ENCODE data around the gene KREMEN2. TPM values are rescaled to one million over a fixed set of nuclear protein-coding genes. Genes with fewer than 3 reads are reported as not detected.
A peak's percentile ranks its signal among the peaks of the same experiment; 100 is the strongest.

Gene KREMEN2
- total and polyA plus RNA-seq, 9 of the 15 experiments (the other 6 are each of a cell fraction or from before 2014, with no cell fraction given), result 0.04 to 7.7 (median 1.5) TPM; not detected in 1

DNA sequence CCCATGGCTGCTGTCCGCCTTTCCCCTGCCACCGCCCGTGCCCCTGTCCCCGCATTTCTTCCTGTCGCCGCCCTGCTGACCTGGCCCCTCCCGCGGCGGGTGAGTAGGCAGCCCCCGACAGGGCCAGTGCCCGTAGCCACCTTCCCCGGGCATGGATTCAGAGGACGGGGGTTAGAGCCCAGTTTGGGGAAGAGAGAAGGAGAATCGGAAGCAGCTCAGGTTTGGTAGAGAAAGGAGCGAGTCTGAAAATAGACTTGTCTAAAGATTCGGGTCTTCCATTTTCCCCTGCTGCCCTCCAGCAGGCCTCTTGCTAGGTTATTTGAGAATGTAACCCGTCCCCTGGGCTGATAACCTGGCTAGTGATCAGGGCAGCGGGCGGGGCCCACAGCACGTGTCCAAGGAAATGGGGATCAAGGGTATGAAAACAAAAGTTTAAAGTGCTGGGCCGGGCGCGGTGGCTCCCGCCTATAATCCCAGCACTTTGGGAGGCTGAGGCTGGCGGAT, 40.8 kb downstream of the KREMEN2 start (continued):
- TF ChIP-seq SUPT5H (IDR thresholded peaks at IDR 0.05) (peak; percentile 53), KLF10 (CRISPR knock-in tag; IDR thresholded peaks at IDR 0.05) (no peak), PHF20 (IDR thresholded peaks at IDR 0.05; ENCODE audit: partially characterized antibody) (no peak), CREM (IDR thresholded peaks at IDR 0.05; ENCODE audit: low read depth) (no peak), NR2C2 (CRISPR knock-in tag; IDR thresholded peaks at IDR 0.05) (no peak), NR2C2 (tag; IDR thresholded peaks at IDR 0.05) (no peak), FOXJ3 (CRISPR knock-in tag; IDR thresholded peaks at IDR 0.05) (no peak), CHD2 (IDR thresholded peaks at IDR 0.05; ENCODE audit: low read depth, low read length) (no peak), JUN (IDR thresholded peaks at IDR 0.05; ENCODE audit: borderline replicate concordance, low read depth, low read length) (no peak), JUN (CRISPR knock-in tag; IDR thresholded peaks at IDR 0.05; ENCODE audit: borderline replicate concordance) (no peak), CBX5 (IDR thresholded peaks at IDR 0.05; ENCODE audit: borderline replicate concordance, low read depth) (no peak)
- TF ChIP-seq, protein P1, sequence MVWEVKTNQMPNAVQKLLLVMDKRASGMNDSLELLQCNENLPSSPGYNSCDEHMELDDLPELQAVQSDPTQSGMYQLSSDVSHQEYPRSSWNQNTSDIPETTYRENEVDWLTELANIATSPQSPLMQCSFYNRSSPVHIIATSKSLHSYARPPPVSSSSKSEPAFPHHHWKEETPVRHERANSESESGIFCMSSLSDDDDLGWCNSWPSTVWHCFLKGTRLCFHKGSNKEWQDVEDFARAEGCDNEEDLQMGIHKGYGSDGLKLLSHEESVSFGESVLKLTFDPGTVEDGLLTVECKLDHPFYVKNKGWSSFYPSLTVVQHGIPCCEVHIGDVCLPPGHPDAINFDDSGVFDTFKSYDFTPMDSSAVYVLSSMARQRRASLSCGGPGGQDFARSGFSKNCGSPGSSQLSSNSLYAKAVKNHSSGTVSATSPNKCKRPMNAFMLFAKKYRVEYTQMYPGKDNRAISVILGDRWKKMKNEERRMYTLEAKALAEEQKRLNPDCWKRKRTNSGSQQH (CRISPR knock-in tag; IDR thresholded peaks at IDR 0.05), result no peak
- TF ChIP-seq, protein P2, sequence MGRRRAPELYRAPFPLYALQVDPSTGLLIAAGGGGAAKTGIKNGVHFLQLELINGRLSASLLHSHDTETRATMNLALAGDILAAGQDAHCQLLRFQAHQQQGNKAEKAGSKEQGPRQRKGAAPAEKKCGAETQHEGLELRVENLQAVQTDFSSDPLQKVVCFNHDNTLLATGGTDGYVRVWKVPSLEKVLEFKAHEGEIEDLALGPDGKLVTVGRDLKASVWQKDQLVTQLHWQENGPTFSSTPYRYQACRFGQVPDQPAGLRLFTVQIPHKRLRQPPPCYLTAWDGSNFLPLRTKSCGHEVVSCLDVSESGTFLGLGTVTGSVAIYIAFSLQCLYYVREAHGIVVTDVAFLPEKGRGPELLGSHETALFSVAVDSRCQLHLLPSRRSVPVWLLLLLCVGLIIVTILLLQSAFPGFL (CRISPR knock-in tag; IDR thresholded peaks at IDR 0.05), result no peak
- TF ChIP-seq, protein P3, sequence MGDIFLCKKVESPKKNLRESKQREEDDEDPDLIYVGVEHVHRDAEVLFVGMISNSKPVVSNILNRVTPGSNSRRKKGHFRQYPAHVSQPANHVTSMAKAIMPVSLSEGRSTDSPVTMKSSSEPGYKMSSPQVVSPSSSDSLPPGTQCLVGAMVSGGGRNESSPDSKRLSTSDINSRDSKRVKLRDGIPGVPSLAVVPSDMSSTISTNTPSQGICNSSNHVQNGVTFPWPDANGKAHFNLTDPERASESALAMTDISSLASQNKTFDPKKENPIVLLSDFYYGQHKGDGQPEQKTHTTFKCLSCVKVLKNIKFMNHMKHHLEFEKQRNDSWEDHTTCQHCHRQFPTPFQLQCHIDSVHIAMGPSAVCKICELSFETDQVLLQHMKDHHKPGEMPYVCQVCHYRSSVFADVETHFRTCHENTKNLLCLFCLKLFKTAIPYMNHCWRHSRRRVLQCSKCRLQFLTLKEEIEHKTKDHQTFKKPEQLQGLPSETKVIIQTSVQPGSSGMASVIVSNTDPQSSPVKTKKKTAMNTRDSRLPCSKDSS (IDR thresholded peaks at IDR 0.05; ENCODE audit: low read depth, partially characterized antibody), result no peak
- TF ChIP-seq, protein P4, sequence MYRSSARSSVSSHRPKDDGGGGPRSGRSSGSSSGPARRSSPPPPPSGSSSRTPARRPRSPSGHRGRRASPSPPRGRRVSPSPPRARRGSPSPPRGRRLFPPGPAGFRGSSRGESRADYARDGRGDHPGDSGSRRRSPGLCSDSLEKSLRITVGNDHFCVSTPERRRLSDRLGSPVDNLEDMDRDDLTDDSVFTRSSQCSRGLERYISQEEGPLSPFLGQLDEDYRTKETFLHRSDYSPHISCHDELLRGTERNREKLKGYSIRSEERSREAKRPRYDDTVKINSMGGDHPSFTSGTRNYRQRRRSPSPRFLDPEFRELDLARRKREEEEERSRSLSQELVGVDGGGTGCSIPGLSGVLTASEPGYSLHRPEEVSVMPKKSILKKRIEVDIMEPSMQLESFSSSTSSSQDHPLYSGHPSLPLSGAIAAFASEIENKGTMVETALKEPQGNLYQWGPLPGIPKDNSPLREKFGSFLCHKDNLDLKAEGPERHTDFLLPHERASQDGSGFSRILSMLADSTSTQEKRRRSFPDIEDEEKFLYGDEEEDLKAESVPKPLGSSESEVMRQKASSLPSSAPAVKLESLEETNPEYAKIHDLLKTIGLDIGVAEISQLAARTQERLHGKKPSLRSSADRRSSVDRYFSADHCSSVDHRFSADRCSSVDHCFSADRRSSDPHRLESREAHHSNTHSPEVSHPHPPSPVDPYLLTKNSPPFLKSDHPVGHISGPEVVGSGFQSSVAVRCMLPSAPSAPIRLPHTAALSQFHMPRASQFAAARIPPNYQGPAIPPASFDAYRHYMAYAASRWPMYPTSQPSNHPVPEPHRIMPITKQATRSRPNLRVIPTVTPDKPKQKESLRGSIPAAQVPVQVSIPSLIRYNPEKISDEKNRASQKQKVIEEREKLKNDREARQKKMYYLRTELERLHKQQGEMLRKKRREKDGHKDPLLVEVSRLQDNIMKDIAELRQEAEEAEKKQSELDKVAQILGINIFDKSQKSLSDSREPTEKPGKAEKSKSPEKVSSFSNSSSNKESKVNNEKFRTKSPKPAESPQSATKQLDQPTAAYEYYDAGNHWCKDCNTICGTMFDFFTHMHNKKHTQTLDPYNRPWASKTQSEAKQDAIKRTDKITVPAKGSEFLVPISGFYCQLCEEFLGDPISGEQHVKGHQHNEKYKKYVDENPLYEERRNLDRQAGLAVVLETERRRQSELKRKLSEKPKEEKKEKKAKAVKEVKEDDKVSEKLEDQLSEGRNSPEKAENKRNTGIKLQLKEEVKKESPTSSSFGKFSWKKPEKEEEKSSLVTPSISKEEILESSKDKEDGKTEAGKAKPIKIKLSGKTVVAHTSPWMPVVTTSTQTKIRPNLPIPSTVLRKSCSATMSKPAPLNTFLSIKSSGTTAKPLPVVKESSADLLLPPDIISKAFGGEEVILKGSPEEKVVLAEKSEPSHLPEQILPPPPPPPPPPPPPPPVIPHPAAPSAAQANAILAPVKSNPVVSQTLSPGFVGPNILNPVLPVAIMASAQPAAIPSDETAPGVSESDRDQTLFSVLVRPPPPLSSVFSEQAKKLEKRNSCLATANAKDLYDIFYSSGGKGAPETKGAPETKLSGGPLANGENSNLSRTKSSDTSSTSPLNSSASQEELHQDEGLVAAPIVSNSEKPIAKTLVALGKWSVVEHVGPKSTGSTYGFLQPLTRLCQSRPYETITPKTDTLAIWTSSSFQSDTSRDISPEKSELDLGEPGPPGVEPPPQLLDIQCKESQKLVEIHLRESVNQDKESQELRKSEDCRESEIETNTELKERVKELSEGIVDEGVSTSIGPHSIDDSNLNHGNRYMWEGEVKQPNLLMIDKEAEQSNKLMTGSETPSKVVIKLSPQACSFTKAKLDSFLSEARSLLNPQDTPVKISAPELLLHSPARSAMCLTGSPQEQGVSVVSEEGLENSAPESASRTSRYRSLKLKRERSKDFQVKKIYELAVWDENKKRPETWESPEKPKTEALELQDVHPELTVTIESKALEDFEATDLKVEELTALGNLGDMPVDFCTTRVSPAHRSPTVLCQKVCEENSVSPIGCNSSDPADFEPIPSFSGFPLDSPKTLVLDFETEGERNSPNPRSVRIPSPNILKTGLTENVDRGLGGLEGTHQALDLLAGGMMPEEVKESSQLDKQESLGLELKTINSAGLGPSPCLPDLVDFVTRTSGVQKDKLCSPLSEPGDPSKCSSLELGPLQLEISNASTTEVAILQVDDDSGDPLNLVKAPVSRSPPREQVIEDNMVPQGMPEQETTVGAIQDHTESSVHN (IDR thresholded peaks at IDR 0.05; ENCODE audit: borderline replicate concordance in 1 of 2, low read depth in 1 of 2), result 0 out of 4 replicates have a peak, but pooled peaks of 1 of the 2 experiments have one; percentile 30

Data from K562 (cell line).